ENCODE data around the gene HLA-DPB1.
"Not testable (repeated sequence)": the region's sequence is repeated elsewhere in the genome, so short reads cannot be mapped to it uniquely, and the experiment has no call there.

Gene HLA-DPB1

DNA sequence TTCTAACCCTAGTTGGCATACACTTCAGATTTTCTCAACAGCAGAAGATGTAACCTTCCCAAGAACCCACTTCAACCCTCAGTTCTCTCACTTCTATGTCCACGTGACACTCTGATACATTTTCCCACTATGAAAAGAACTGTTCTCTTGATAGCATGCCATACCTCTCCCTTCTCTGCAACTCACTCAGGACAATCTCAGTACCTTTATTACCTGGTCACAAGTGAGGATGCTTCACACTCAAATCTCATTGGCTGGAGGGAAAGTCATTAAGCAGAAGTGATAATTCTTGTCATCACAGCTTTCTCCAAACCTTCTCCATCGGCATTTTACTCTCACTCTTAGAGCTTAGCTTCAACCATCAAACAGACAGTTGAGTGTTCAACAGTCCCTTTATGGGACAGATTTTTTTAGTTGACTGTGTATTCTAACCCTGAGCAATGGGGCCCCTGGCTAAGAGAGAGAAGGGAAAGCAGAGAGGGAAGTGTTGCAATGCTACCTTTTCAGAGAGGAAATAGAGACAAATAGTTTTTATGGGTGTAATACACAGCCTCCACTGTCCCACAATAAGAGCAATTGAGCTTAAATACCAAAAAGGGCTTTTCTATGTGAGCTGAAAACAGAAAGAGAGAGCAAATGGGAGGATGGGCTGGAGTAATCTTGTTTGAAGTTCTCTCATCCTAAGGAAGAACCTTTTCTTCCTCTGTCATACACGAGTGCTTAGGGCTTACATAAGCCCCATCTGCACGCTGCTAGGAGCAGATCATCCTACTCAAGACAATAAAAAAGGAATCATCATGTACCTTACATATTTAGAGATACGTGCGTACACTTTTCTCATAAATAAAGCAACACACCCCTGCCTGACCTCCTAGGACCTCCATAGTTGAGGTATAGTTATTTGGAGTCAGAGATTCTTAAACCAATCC, 18.3 kb upstream of the HLA-DPB1 start:
- H3K9me3 ChIP-seq (replicated peaks in 1 of 2; ENCODE audit: control insufficient read depth in 2 of 2, insufficient read depth in 1 of 2, low read depth in 1 of 2, low read length in 2 of 2): no peaks in the 10 kb centered on the region
- H3K4me2 ChIP-seq (ENCODE audit: insufficient read depth, low read length, poor library complexity, severe bottlenecking): no peak overlapping the region
- H2AK5ac ChIP-seq (ENCODE audit: low read depth, low read length): no peak overlapping the region
- H2BK12ac ChIP-seq (ENCODE audit: low read length): no peak overlapping the region
- DNase-seq (ENCODE audit: low spot score): no peak
- no peaks in the 10 kb centered on the region for H3K79me1 ChIP-seq (ENCODE audit: low read depth, low read length)
- no peak overlapping the region for H4K91ac ChIP-seq (ENCODE audit: low read depth, low read length, poor library complexity)
- H2BK5ac ChIP-seq (ENCODE audit: low read length): no peak overlapping the region
- no peak overlapping the region for H2AFZ ChIP-seq (ENCODE audit: low read length)
- WGBS, 2 donors (ENCODE audit: extremely low coverage in 2 of 2, insufficient read length in 2 of 2, insufficient replicate concordance in 1 of 2): no CpG with 5 or more reads among the region's 6 CpGs
- H3K9ac ChIP-seq (ENCODE audit: low read depth, low read length, poor library complexity): no peak overlapping the region
- no peak overlapping the region for H3K18ac ChIP-seq (ENCODE audit: low read length)
- H3K4me3 ChIP-seq (ENCODE audit: low read length in 2 of 2): no peak overlapping the region
- H3K4ac ChIP-seq (ENCODE audit: low read length): no peak overlapping the region
- H3K27ac ChIP-seq (replicated peaks; ENCODE audit: low read length): no peak overlapping the region
- peaks cover 0 to 11% (median 0%) of the 10 kb centered on the region in 3 experiments for H3K27me3 ChIP-seq (ENCODE audit: control insufficient read depth in 3 of 3, insufficient read depth in 3 of 3, low read depth in 1 of 3, low read length in 3 of 3)
- H2BK15ac ChIP-seq (ENCODE audit: low read length): no peak overlapping the region
- H2BK120ac ChIP-seq (ENCODE audit: low read depth, low read length): no peak overlapping the region
- H3K23ac ChIP-seq (ENCODE audit: low read depth, low read length, poor library complexity): no peak overlapping the region
- no peaks in the 10 kb centered on the region for H3K4me1 ChIP-seq (ENCODE audit: control insufficient read depth in 2 of 2, insufficient read depth in 1 of 2, low read depth in 1 of 2, low read length in 2 of 2)
- no peak overlapping the region for H4K8ac ChIP-seq (ENCODE audit: low read depth, low read length)
- no peaks in the 10 kb centered on the region for H3K36me3 ChIP-seq (replicated peaks in 1 of 2; ENCODE audit: control insufficient read depth in 2 of 2, insufficient read depth in 2 of 2, low read length in 2 of 2)
- H3K14ac ChIP-seq (ENCODE audit: low read length): no peak overlapping the region

DNA sequence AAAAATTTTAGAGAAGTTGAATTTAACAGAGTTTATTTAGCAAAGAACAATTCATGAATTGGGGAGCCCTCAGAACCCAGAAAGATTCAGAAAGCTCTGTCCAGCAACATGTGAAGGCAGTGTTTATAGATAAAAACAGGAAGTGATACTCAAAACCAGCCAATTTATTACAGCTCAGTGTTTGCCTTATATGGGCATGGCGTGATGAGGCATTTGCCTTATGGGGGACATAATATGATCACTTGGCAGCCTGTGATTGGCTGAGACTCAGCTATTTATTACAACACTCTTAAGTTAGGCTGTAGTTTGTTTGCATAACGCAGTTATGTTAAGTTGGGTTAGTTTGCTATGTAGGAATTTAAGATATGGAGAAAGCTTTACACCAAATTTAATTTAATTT, 13.8 kb upstream of the HLA-DPB1 start:
- no peak overlapping the region for H2BK5ac ChIP-seq (ENCODE audit: low read length)
- H3K36me3 ChIP-seq (replicated peaks in 1 of 2; ENCODE audit: control insufficient read depth in 2 of 2, insufficient read depth in 2 of 2, low read length in 2 of 2): no peaks in the 10 kb centered on the region
- H2BK12ac ChIP-seq (ENCODE audit: low read length): no peak overlapping the region
- H4K91ac ChIP-seq (ENCODE audit: low read depth, low read length, poor library complexity): no peak overlapping the region
- no peak overlapping the region for H2BK120ac ChIP-seq (ENCODE audit: low read depth, low read length)
- no peak overlapping the region for H4K8ac ChIP-seq (ENCODE audit: low read depth, low read length)
- no peak overlapping the region for H3K4ac ChIP-seq (ENCODE audit: low read length)
- no peak overlapping the region for H2AK5ac ChIP-seq (ENCODE audit: low read depth, low read length)
- H3K14ac ChIP-seq (ENCODE audit: low read length): no peak overlapping the region
- H3K4me3 ChIP-seq (ENCODE audit: low read length in 2 of 2): no peak overlapping the region
- H3K79me1 ChIP-seq (ENCODE audit: low read depth, low read length): no peaks in the 10 kb centered on the region
- H3K9me3 ChIP-seq (replicated peaks in 1 of 2; ENCODE audit: control insufficient read depth in 2 of 2, insufficient read depth in 1 of 2, low read depth in 1 of 2, low read length in 2 of 2): no peaks in the 10 kb centered on the region
- H2AFZ ChIP-seq (ENCODE audit: low read length): peak overlapping the region; percentile 35
- no peak for DNase-seq (ENCODE audit: low spot score)
- peaks cover 0 to 9% (median 0%) of the 10 kb centered on the region in 3 experiments for H3K27me3 ChIP-seq (ENCODE audit: control insufficient read depth in 3 of 3, insufficient read depth in 3 of 3, low read depth in 1 of 3, low read length in 3 of 3)
- no CpG with 5 or more reads among the region's 2 CpGs for WGBS, 2 donors (ENCODE audit: extremely low coverage in 2 of 2, insufficient read length in 2 of 2, insufficient replicate concordance in 1 of 2)
- no peak overlapping the region for H3K18ac ChIP-seq (ENCODE audit: low read length)
- H3K9ac ChIP-seq (ENCODE audit: low read depth, low read length, poor library complexity): no peak overlapping the region
- no peaks in the 10 kb centered on the region for H3K4me1 ChIP-seq (ENCODE audit: control insufficient read depth in 2 of 2, insufficient read depth in 1 of 2, low read depth in 1 of 2, low read length in 2 of 2)
- H3K23ac ChIP-seq (ENCODE audit: low read depth, low read length, poor library complexity): no peak overlapping the region
- no peak overlapping the region for H2BK15ac ChIP-seq (ENCODE audit: low read length)
- H3K4me2 ChIP-seq (ENCODE audit: insufficient read depth, low read length, poor library complexity, severe bottlenecking): no peak overlapping the region
- H3K27ac ChIP-seq (replicated peaks; ENCODE audit: low read length): no peak overlapping the region

DNA sequence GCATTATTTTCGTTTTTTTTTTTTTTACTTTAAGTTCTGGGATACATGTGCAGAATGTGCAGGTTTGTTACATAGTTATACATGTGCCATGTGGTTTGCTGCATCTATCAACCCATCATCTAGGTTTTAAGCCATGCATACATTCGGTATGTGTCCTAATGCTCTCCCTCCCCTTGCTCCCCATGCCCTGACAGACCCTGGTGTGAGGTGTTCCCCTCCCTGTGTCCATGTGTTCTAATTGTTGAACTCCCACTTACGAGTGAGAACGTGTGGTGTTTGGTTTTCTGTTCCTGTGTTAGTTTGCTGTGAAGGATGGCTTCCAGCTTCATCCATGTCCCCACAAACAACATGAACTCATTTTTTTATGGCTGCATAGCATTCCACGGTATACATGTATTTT, 12.4 kb upstream of the HLA-DPB1 start:
- not testable (repeated sequence) for H2BK12ac ChIP-seq (ENCODE audit: low read length); H2BK15ac ChIP-seq (ENCODE audit: low read length); H3K9ac ChIP-seq (ENCODE audit: low read depth, low read length, poor library complexity); H3K36me3 ChIP-seq (replicated peaks in 1 of 2; ENCODE audit: control insufficient read depth in 2 of 2, insufficient read depth in 2 of 2, low read length in 2 of 2); H3K4me2 ChIP-seq (ENCODE audit: insufficient read depth, low read length, poor library complexity, severe bottlenecking); H3K79me1 ChIP-seq (ENCODE audit: low read depth, low read length); DNase-seq (ENCODE audit: low spot score); H2AFZ ChIP-seq (ENCODE audit: low read length); H3K4me1 ChIP-seq (ENCODE audit: control insufficient read depth in 2 of 2, insufficient read depth in 1 of 2, low read depth in 1 of 2, low read length in 2 of 2); H4K8ac ChIP-seq (ENCODE audit: low read depth, low read length); H2AK5ac ChIP-seq (ENCODE audit: low read depth, low read length); H3K27me3 ChIP-seq (ENCODE audit: control insufficient read depth in 3 of 3, insufficient read depth in 3 of 3, low read depth in 1 of 3, low read length in 3 of 3); H3K18ac ChIP-seq (ENCODE audit: low read length); H2BK120ac ChIP-seq (ENCODE audit: low read depth, low read length); H3K4me3 ChIP-seq (ENCODE audit: low read length in 2 of 2); H2BK5ac ChIP-seq (ENCODE audit: low read length); H3K27ac ChIP-seq (replicated peaks; ENCODE audit: low read length); H3K4ac ChIP-seq (ENCODE audit: low read length); H4K91ac ChIP-seq (ENCODE audit: low read depth, low read length, poor library complexity); H3K9me3 ChIP-seq (replicated peaks in 1 of 2; ENCODE audit: control insufficient read depth in 2 of 2, insufficient read depth in 1 of 2, low read depth in 1 of 2, low read length in 2 of 2); H3K14ac ChIP-seq (ENCODE audit: low read length); H3K23ac ChIP-seq (ENCODE audit: low read depth, low read length, poor library complexity)
- no CpG with 5 or more reads among the region's 5 CpGs for WGBS, 2 donors (ENCODE audit: extremely low coverage in 2 of 2, insufficient read length in 2 of 2, insufficient replicate concordance in 1 of 2)

DNA sequence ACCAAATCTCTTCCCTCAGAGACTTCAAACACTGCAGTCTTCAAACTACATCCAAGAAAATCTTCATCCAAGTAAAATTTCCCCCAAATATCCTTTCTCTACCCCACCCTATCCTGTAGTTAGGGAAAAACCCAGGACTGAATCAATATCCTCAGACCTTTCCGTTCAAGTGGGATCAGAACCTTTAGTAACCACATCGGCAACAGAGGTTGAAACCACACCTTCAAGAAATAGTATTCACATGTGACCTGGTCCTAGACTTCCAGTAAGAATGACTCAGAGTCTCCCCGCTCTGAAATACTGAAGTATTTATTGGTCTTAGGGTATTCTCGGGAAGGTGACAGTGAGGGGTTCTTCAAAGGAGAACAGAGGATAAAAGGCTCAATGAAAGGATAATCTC, 11.1 kb upstream of the HLA-DPB1 start:
- DNase-seq (ENCODE audit: low spot score): no peak
- H3K27ac ChIP-seq (replicated peaks; ENCODE audit: low read length): no peak overlapping the region
- no peak overlapping the region for H2BK12ac ChIP-seq (ENCODE audit: low read length)
- no peaks in the 10 kb centered on the region for H3K79me1 ChIP-seq (ENCODE audit: low read depth, low read length)
- no peak overlapping the region for H3K23ac ChIP-seq (ENCODE audit: low read depth, low read length, poor library complexity)
- no peak overlapping the region for H3K14ac ChIP-seq (ENCODE audit: low read length)
- no peak overlapping the region for H3K4me3 ChIP-seq (ENCODE audit: low read length in 2 of 2)
- no peaks in the 10 kb centered on the region for H3K36me3 ChIP-seq (replicated peaks in 1 of 2; ENCODE audit: control insufficient read depth in 2 of 2, insufficient read depth in 2 of 2, low read length in 2 of 2)
- H2BK15ac ChIP-seq (ENCODE audit: low read length): no peak overlapping the region
- WGBS, 2 donors (ENCODE audit: extremely low coverage in 2 of 2, insufficient read length in 2 of 2, insufficient replicate concordance in 1 of 2): no CpG with 5 or more reads among the region's 4 CpGs
- no peak overlapping the region for H2AFZ ChIP-seq (ENCODE audit: low read length)
- H2BK120ac ChIP-seq (ENCODE audit: low read depth, low read length): no peak overlapping the region
- H3K4me1 ChIP-seq (ENCODE audit: control insufficient read depth in 2 of 2, insufficient read depth in 1 of 2, low read depth in 1 of 2, low read length in 2 of 2): no peaks in the 10 kb centered on the region
- H3K9me3 ChIP-seq (replicated peaks in 1 of 2; ENCODE audit: control insufficient read depth in 2 of 2, insufficient read depth in 1 of 2, low read depth in 1 of 2, low read length in 2 of 2): no peaks in the 10 kb centered on the region
- no peak overlapping the region for H2BK5ac ChIP-seq (ENCODE audit: low read length)
- H3K27me3 ChIP-seq (ENCODE audit: control insufficient read depth in 3 of 3, insufficient read depth in 3 of 3, low read depth in 1 of 3, low read length in 3 of 3): no peaks in the 10 kb centered on the region
- no peak overlapping the region for H4K91ac ChIP-seq (ENCODE audit: low read depth, low read length, poor library complexity)
- no peak overlapping the region for H3K18ac ChIP-seq (ENCODE audit: low read length)
- no peak overlapping the region for H3K4ac ChIP-seq (ENCODE audit: low read length)
- H3K4me2 ChIP-seq (ENCODE audit: insufficient read depth, low read length, poor library complexity, severe bottlenecking): no peak overlapping the region
- no peak overlapping the region for H3K9ac ChIP-seq (ENCODE audit: low read depth, low read length, poor library complexity)
- no peak overlapping the region for H2AK5ac ChIP-seq (ENCODE audit: low read depth, low read length)
- H4K8ac ChIP-seq (ENCODE audit: low read depth, low read length): no peak overlapping the region

Measured in neuronal stem cell (in vitro differentiated cells).